Colon (tissue), 2 donors: Measurements from ENCODE around the gene ATP13A5.

ENCODE experiments used
- FAIRE-seq: peaks from 2 replicates; lab custom pipeline; 2012; peaks lifted over from hg19 to GRCh38; lab: Jason Lieb, UNC
- donor health status: control.
- donor health status: control.

Gene ATP13A5

DNA sequence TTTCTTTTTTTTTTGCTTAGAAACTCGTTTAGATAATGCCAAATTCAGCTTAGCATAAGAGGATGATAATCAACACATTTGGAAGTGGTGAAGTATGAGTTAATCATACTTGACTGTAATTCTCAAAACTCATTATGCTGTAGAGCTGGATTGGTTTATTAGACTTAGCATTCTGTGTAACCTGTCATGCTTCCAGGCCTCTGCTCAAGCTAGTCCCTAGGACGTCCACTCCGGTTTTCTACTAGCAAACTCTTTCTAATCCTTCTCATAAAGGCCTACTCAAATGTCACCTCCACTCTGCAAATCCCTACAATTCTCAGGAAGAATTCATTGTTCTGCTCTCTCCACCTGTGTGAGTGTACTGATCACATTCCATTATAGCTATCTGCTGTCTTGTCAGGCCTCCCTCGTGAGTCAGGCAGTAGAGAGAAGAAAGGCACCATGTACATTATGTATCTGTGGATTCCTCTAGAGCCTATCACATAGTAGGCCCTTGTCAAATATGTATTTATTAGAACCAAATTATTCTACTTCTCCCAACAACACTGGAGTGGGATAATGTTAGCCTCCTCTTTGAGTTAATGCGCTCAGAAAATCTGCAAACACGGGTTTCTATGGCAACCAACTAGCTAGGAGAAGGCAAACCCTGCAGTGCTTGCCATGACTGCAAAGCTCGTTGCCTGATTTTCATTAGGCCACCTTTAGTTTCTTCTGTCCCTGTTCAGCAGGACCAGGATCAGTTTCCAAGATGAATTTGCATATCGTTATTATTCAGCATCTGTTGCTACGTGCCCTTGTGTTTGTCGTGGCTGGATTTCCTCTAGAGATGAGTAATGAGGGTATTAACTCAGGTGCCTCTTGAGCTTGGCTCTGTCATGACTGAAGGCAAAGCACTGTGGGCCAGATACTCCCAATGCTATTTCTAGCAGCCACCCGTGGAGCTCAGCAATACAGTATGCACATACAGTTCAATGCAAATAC, 30.7 kb downstream of the ATP13A5 start:
- no peak for FAIRE-seq

DNA sequence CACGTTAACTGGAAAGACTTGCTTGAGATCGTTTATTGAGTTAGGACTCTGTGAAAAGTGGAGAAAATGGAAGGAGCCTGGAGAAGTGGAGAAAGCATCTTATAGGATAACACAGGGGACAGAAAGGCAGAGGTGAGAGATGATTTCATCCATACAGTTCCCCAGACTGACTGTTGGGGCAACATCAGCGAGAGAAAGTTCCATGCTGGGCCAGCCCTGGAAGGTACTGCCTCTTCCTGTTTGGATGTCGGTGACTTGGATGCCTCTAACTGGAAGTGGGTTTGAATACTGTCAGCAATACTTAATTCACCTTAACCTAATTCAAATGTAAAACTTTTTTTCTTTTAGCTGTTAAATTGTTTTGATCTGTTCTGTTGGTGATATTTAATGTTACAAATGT, 32.3 kb downstream of the ATP13A5 start:
- no peak for FAIRE-seq

DNA sequence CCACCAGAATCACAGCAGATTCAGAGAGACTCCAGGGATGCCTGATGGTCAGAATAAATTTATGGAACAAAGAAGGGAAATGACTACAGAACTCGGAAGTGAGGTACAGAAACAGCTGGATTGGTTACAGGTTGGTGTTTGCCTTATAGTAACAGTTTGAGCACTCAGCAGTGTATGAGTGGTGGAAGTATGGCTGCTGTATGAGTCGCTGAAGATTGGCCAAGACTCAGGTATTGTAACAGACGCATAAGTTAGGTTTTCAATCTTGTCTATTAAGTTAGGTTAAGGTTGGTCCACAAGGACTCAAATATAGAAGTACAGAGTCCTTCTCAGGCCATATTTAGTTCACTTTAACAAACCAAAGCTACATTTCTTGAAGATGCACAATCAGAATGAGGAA, 33.1 kb downstream of the ATP13A5 start:
- no peak for FAIRE-seq

- FAIRE-seq: no peak
These were observed 34.1 kb downstream of the ATP13A5 start for GRCh38 chr3:193344486-193344885.

GRCh38 chr3:193343726-193344222, 34.8 kb downstream of the ATP13A5 start:
- no peak for FAIRE-seq

- no peak for FAIRE-seq
These were observed 36.0 kb downstream of the ATP13A5 start for GRCh38 chr3:193342551-193342950.

GRCh38 chr3:193335031-193335430, 43.5 kb downstream of the ATP13A5 start:
- no peak for FAIRE-seq

DNA sequence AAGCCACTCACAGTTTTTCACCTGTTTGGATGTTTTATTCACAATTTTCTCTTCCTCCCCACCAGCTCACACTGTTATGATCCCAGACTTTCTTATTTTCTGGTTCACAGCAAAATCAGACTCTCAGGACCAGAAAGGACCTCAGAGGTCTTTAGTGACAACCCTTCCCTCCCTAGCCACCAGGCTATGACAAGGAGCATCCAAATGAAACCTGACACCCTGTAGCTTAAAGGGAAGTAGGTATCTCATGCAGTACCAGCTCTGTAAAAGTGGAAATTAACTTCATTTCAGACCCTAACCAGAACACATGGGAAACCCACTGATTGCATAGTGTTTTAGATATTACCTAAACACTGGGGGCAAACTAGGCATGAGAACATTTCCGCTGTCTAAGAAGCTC, 45.3 kb downstream of the ATP13A5 start:
- FAIRE-seq: no peak

DNA sequence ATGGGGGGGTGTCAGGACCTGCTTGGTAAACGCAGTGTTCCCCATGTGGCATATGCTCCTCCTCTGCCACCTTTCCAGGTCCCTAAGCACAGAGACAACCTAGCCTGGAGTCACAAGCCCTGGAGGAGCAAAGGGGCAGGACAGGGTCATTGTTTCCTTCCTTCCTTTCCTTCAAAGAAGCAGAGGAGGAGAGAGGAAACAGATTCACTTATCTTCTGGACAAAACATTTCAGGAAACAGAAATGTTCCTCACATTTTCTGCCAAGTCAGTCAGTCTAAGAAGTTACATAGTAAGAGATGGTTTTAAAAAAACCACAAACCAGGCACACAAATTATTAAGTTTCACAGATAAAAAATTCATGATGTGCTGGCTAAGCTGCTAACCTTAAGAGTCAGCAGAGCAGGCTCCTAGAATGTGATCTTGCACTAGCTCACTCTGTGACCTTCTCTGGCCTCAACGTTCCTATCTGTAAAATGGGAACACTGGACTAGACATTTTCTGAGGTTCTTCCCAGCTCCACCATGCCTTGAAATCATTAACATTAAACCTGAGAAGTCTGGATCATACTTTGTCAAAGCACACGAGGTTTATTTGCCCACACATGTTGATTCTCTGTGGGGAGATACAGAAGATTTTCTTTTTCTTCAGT, 47.9 kb downstream of the ATP13A5 start:
- no peak for FAIRE-seq

- FAIRE-seq: no peak
These were observed 60.8 kb downstream of the ATP13A5 start for GRCh38 chr3:193317682-193318300.

GRCh38 chr3:193314161-193314560, 64.4 kb downstream of the ATP13A5 start:
- no peak for FAIRE-seq

- no peak for FAIRE-seq
These were observed 65.2 kb downstream of the ATP13A5 start for GRCh38 chr3:193313061-193313958.

- no peak for FAIRE-seq
These were observed 67.4 kb downstream of the ATP13A5 start for GRCh38 chr3:193310914-193311723.

GRCh38 chr3:193305356-193305755, 73.2 kb downstream of the ATP13A5 start:
- FAIRE-seq: no peak

DNA sequence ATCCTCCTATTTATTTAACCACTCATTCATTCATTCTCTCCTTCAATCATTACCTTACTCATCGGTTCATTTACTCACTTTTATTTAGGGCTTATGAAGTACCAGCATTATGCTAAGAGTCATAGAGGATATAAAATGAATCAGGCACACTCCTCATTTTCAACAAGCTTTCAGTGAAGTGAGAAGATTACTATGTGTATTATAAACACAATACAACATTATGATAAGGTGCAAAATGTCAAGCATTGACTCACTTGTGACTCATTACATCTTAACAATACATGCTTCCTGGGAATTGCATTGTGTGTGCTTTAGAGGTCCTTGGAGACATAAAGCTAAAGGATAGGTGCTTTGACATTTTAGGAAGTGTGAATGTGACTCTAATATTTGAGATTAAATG, 77.1 kb downstream of the ATP13A5 start:
- FAIRE-seq: no peak

- FAIRE-seq: no peak
These were observed 81.1 kb downstream of the ATP13A5 start for GRCh38 chr3:193297421-193297820.

- no peak for FAIRE-seq
These were observed 82.6 kb downstream of the ATP13A5 start for GRCh38 chr3:193295985-193296384.

GRCh38 chr3:193292386-193292785, 86.2 kb downstream of the ATP13A5 start:
- no peak for FAIRE-seq

DNA sequence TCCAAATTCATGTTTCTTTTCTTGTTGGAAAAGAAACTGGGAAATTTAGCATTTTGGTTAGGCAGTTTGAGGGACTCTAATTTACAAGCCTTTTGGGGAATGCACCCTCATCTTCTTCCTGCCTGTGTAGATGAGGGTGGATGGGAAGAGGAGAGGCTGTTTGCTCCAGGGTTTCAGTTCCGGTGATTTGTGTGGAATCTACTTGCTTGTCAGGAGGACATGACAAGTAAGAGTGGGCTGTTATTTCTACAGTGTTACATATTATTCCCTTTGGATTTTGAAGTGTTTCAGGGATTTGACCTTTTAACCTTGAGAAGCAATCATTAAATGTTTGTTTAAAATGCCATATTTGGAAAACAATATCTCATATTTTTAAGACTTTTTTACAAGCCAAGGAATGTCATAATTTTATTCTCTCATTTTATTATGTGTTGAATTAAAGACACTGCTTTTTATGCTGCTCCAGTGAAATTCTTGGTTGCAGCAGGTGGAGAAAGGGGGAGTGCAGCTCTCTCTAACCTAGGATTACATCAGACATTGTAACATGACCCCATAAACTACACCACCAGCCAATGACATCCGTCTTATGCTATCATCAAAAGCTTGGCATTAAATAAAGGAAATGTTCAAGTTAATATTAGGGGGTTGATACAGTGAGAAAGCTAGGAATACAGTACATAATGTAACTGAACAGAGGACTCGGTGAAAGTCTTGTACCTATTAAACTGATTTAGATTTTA, 107.3 kb downstream of the ATP13A5 start:
- FAIRE-seq: no peak

DNA sequence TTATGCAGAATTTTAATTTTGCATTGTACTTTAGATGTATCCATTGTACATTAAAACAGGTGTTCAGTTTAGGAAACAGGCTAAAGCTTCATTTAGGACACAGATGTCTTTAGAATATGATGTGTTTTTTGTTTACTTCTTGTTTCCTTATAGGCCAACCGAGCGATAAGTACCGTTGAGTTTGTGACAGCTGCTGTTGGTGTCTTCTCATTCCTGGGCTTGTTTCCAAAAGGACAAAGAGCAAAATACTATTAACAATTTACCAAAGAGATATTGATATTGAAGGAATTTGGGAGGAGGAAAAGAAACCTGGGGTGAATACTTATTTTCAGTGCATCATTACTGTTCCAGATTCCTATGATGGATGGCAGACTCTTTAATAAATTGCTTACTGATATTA, 108.1 kb downstream of the ATP13A5 start:
- no peak for FAIRE-seq
